Brain microvascular endothelial cell (primary cell): ENCODE measurements around the gene ABCA7.

Source experiments
- DNase-seq: peaks from one replicate; pipeline ENCODE4 v3.0.0-alpha.2; 2020
- H3K27ac ChIP-seq: fragments of 250-450 bp; sonication (Bioruptor Pico); 2 replicates; pipeline ENCODE4 v1.5.1; 2020; ENCODE audit warnings: mild to moderate bottlenecking, moderate library complexity
- H3K27me3 ChIP-seq: fragments of 250-450 bp; sonication (Bioruptor Pico); replicated peaks from 2 replicates; pipeline ENCODE4 v1.5.1; 2020; ENCODE audit warnings: mild to moderate bottlenecking
- H3K36me3 ChIP-seq: fragments of 250-450 bp; sonication (Bioruptor Pico); replicated peaks from 2 replicates; pipeline ENCODE4 v1.5.1; 2020; ENCODE audit warnings: mild to moderate bottlenecking
- H3K4me3 ChIP-seq: 2 replicates; pipeline ENCODE4 v1.5.1; 2011; ENCODE audit warnings: low read depth, mild to moderate bottlenecking, control low read depth, low read length, moderate library complexity
- in situ Hi-C: cut with HindIII; loops from 2 replicates; pipeline ENCODE4 v1.10.0; 2017; ENCODE audit warnings: low sequenced_read_pairs, low pct_ligation_motif_present
- TF ChIP-seq, protein P1 (sequence below): IDR thresholded peaks from 2 replicates; pipeline ENCODE4 v1.5.1; 2011; ENCODE audit warnings: low read depth, mild to moderate bottlenecking, moderate library complexity, low read length, control low read depth, inconsistent platforms; ENCODE audit errors: missing control alignments

ABCA7 gene

DNA sequence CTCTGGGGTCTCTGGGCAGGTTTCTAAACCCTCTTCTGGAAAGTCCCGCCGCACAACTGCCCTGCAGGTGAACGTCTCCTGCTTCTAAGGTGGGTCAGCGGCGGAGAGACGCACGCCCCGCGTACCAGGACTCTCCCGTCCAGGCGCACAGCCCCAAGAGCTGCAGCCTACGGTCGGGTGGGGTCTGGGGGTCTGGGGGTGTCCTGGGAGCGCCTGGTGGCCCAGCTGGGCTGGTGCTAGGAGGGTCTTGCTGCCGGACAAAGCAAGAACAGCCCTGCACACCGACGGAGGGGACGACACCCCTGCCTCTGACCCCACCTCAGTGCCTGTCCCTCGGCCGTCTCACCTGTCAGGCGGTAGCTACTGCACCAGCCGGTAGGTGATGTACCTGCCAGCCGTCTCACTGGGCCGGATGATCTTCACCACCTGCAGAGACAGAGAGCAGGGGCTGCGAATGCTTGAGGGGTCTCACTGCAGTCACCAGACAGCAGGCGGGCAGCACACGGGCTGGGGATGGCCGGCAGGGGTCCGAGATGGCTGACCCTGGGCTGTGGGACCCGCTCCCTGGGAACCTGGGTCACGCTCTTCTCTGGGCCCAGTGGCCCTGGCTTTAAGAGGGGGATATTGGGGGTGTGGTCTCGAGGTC, 49.3 kb downstream of the ABCA7 start:
- H3K4me3 ChIP-seq = no peak overlapping the region
- H3K27ac ChIP-seq = no peak overlapping the region
- peaks cover 42% of the 10 kb centered on the region for H3K36me3 ChIP-seq
- no peaks in the 10 kb centered on the region for H3K27me3 ChIP-seq
- no peak for DNase-seq
- TF ChIP-seq, protein P1, sequence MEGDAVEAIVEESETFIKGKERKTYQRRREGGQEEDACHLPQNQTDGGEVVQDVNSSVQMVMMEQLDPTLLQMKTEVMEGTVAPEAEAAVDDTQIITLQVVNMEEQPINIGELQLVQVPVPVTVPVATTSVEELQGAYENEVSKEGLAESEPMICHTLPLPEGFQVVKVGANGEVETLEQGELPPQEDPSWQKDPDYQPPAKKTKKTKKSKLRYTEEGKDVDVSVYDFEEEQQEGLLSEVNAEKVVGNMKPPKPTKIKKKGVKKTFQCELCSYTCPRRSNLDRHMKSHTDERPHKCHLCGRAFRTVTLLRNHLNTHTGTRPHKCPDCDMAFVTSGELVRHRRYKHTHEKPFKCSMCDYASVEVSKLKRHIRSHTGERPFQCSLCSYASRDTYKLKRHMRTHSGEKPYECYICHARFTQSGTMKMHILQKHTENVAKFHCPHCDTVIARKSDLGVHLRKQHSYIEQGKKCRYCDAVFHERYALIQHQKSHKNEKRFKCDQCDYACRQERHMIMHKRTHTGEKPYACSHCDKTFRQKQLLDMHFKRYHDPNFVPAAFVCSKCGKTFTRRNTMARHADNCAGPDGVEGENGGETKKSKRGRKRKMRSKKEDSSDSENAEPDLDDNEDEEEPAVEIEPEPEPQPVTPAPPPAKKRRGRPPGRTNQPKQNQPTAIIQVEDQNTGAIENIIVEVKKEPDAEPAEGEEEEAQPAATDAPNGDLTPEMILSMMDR = no peak
- in situ Hi-C loops = no loop called here

- no peak for DNase-seq
- no peak overlapping the region for H3K4me3 ChIP-seq
- H3K36me3 ChIP-seq = peaks cover 42% of the 10 kb centered on the region
- TF ChIP-seq, protein P1 = no peak
- H3K27ac ChIP-seq = no peak overlapping the region
- H3K27me3 ChIP-seq = no peaks in the 10 kb centered on the region
- in situ Hi-C loops = no loop called here
These were observed 50.0 kb downstream of the ABCA7 start for GRCh38 chr19:1089891-1090290.

- H3K4me3 ChIP-seq = no peak overlapping the region
- no peaks in the 10 kb centered on the region for H3K27me3 ChIP-seq
- TF ChIP-seq, protein P1 = no peak
- in situ Hi-C loops = no loop called here
- DNase-seq = no peak
- H3K27ac ChIP-seq = no peak overlapping the region
- H3K36me3 ChIP-seq = peaks cover 42% of the 10 kb centered on the region
These were observed 51.0 kb downstream of the ABCA7 start for GRCh38 chr19:1090731-1091543.

GRCh38 chr19:1091544-1092175, 51.8 kb downstream of the ABCA7 start:
- no peak overlapping the region for H3K4me3 ChIP-seq
- in situ Hi-C loops = no loop called here
- peaks cover 42% of the 10 kb centered on the region for H3K36me3 ChIP-seq
- no peak for DNase-seq
- TF ChIP-seq, protein P1 = no peak
- no peak overlapping the region for H3K27ac ChIP-seq
- no peaks in the 10 kb centered on the region for H3K27me3 ChIP-seq

- no peak for DNase-seq
- Histone ChIP-seq H3K36me3 (peaks cover 37% of the 10 kb centered on the region), H3K27ac (no peak overlapping the region), H3K27me3 (no peaks in the 10 kb centered on the region), H3K4me3 (no peak overlapping the region)
- in situ Hi-C loops = no loop called here
- TF ChIP-seq, protein P1 = no peak
These were observed 53.4 kb downstream of the ABCA7 start for GRCh38 chr19:1093330-1093729.
